Activated CD4-positive, alpha-beta memory T cell treated with anti-CD3 and anti-CD28 coated beads for 36 hours (primary cell): ENCODE results near the gene FBXO39. TPM values are rescaled to one million over a fixed set of nuclear protein-coding genes. Genes with fewer than 3 reads are reported as not detected.

Source experiments
- CTCF ChIA-PET: fragments of 350-600 bp; sonication (Branson Sonifier 250); formaldehyde crosslinking; loops from one replicate; lab custom pipeline; 2021; ENCODE audit warnings: antibody characterized with exemption, inconsistent platforms; lab: Charles Lee
- POLR2A ChIA-PET: fragments of 350-600 bp; sonication (Branson Sonifier 250); formaldehyde crosslinking; loops from one replicate; lab custom pipeline; 2021; ENCODE audit warnings: antibody characterized with exemption; lab: Charles Lee
- DNase-seq: peaks from one replicate; pipeline ENCODE4 v3.0.0-alpha.2; 2020
- H3K27ac Mint-ChIP-seq: one replicate; pipeline ENCODE4 v1.8.0; 2021; ENCODE audit warnings: mixed read lengths
- H3K27me3 Mint-ChIP-seq: one replicate; pipeline ENCODE4 v1.8.0; 2021; ENCODE audit warnings: mixed read lengths
- H3K36me3 Mint-ChIP-seq: one replicate; pipeline ENCODE4 v1.8.0; 2021; ENCODE audit warnings: mixed read lengths
- H3K4me1 Mint-ChIP-seq: one replicate; pipeline ENCODE4 v1.8.0; 2021; ENCODE audit warnings: low read depth, mixed read lengths
- H3K4me3 Mint-ChIP-seq: one replicate; pipeline ENCODE4 v1.8.0; 2021; ENCODE audit warnings: mild to moderate bottlenecking, mixed read lengths
- H3K9me3 Mint-ChIP-seq: one replicate; pipeline ENCODE4 v1.8.0; 2021; ENCODE audit warnings: mixed read lengths
- intact Hi-C: fragments of 100-400 bp; cut with micrococcal nuclease; formaldehyde crosslinking; loops from one replicate; pipeline ENCODE4 v1.15.1; 2023
- total RNA-seq, 2 experiments: library from RNA; stranded (reverse); gene quantifications; one replicate each; pipeline ENCODE4 v1.2.3, GENCODE V29; 2021

The FBXO39 gene
- total RNA-seq, 2 experiments from 2014 or later: not detected

- Mint-ChIP-seq H3K36me3 (no peaks in the 10 kb centered on the region), H3K9me3 (no peaks in the 10 kb centered on the region), H3K27ac (no peak overlapping the region), H3K27me3 (peaks cover 9% of the 10 kb centered on the region), H3K4me1 (no peaks in the 10 kb centered on the region), H3K4me3 (no peak overlapping the region)
- intact Hi-C loops: no loop called here
- no peak for DNase-seq
- ChIA-PET CTCF (no interaction called here), POLR2A (no interaction called here)
Measured at GRCh38 chr17:6823011-6823442, 47.0 kb downstream of the FBXO39 start.

- H3K27ac Mint-ChIP-seq: no peak overlapping the region
- H3K4me1 Mint-ChIP-seq: peaks cover 13% of the 10 kb centered on the region
- POLR2A ChIA-PET: no interaction called here
- intact Hi-C loops: no loop called here
- H3K36me3 Mint-ChIP-seq: no peaks in the 10 kb centered on the region
- CTCF ChIA-PET: interaction anchor here (3.6 kb wide), 1 partner anchor 13 kb away, joined by 17 read pairs; no protein-coding TSS in a partner anchor
- DNase-seq: no peak
- no peak overlapping the region for H3K4me3 Mint-ChIP-seq
- peaks cover 32% of the 10 kb centered on the region for H3K27me3 Mint-ChIP-seq
- H3K9me3 Mint-ChIP-seq: no peaks in the 10 kb centered on the region
Measured at GRCh38 chr17:6830383-6830986, 54.5 kb downstream of the FBXO39 start.

- CTCF ChIA-PET: interaction anchor here (1.1 to 3.6 kb wide), 2 partner anchors 12 to 359 kb away, joined by 3 to 17 read pairs; no protein-coding TSS in a partner anchor
- Mint-ChIP-seq H3K27me3 (peaks cover 35% of the 10 kb centered on the region), H3K4me3 (peak within 1 kb of the TSS; percentile 48), H3K4me1 (peaks cover 13% of the 10 kb centered on the region), H3K27ac (no peak within 1 kb of the TSS), H3K9me3 (no peaks in the 10 kb centered on the region), H3K36me3 (no peaks in the 10 kb centered on the region)
- DNase-seq: peak; percentile 72
- POLR2A ChIA-PET: no interaction called here
- intact Hi-C loops: no loop called here
Measured at GRCh38 chr17:6831661-6832263, 55.7 kb downstream of the FBXO39 start, which contains the start of gene TEKT1. Gene TEKT1, minus strand, starts transcription at chr17:6831729. Its CDS starts 1,353 bp downstream, at chr17:6830376.

Other genes starting within 250 kb of the FBXO39 start
- gene PITPNM3, start 219.7 kb upstream of the FBXO39 start, total RNA-seq: under 1 TPM; 0.41 to 0.48 TPM
- gene KIAA0753, start 135.5 kb upstream of the FBXO39 start, total RNA-seq: 10 to 100 TPM; 14.2 to 14.7 TPM
- gene TXNDC17, start 135.2 kb upstream of the FBXO39 start, total RNA-seq: 100 to 1,000 TPM; 107 to 123 TPM
- gene MED31, start 124.6 kb upstream of the FBXO39 start, total RNA-seq: 10 to 100 TPM; 22.6 to 25.9 TPM
- gene C17orf100, start 124.5 kb upstream of the FBXO39 start, total RNA-seq: 1 to 10 TPM; 1.5 to 1.8 TPM
- not detected for gene SLC13A5, start 62.8 kb upstream of the FBXO39 start, total RNA-seq
- gene XAF1, start 20.2 kb upstream of the FBXO39 start, total RNA-seq: 10 to 100 TPM; 26.8 to 27.4 TPM
- not detected for gene TEKT1, start 55.5 kb downstream of the FBXO39 start, total RNA-seq
- not detected for gene ALOX12, start 219.8 kb downstream of the FBXO39 start, total RNA-seq
- 100 to 1,000 TPM; 175 to 180 TPM for gene RNASEK, start 236.4 kb downstream of the FBXO39 start, total RNA-seq
- 1 to 10 TPM in 1 of 2 experiments, under 1 TPM in 1; 0.53 to 1.3 TPM for gene BCL6B, start 246.8 kb downstream of the FBXO39 start, total RNA-seq